ENCODE results near the gene AFF2. TPM values are rescaled to one million over a fixed set of nuclear protein-coding genes. Genes with fewer than 3 reads are reported as not detected.

Gene AFF2
- total RNA-seq, 1 donor from 2014 or later: 0.89 TPM

GRCh38 chrX:148517176-148517575, 16.8 kb downstream of the AFF2 start:
- Mint-ChIP-seq H3K9me3 (ENCODE audit: unreplicated experiment) (peaks cover 3% of the 10 kb centered on the region), H3K27ac (ENCODE audit: unreplicated experiment) (no peak overlapping the region)
- no peak for TF ChIP-seq CTCF (IDR thresholded peaks at IDR 0.05)

GRCh38 chrX:148522006-148522405, 21.6 kb downstream of the AFF2 start:
- no peak for TF ChIP-seq CTCF (IDR thresholded peaks at IDR 0.05)
- Mint-ChIP-seq H3K4me1 (ENCODE audit: unreplicated experiment) (no peaks in the 10 kb centered on the region), H3K27me3 (ENCODE audit: unreplicated experiment) (no peaks in the 10 kb centered on the region), H3K36me3 (ENCODE audit: unreplicated experiment) (no peaks in the 10 kb centered on the region), H3K9me3 (ENCODE audit: unreplicated experiment) (peaks cover 3% of the 10 kb centered on the region), H3K27ac (ENCODE audit: unreplicated experiment) (no peak overlapping the region), H3K4me3 (ENCODE audit: unreplicated experiment) (no peak overlapping the region)
- no peak for DNase-seq (ENCODE audit: extremely low spot score, unreplicated experiment)

More at GRCh38 chrX:148517176-148517575, 16.8 kb downstream of the AFF2 start:
- no peaks in the 10 kb centered on the region for H3K36me3 Mint-ChIP-seq (ENCODE audit: unreplicated experiment)
- no peak overlapping the region for H3K4me3 Mint-ChIP-seq (ENCODE audit: unreplicated experiment)
- no peaks in the 10 kb centered on the region for H3K27me3 Mint-ChIP-seq (ENCODE audit: unreplicated experiment)
- DNase-seq (ENCODE audit: extremely low spot score, unreplicated experiment): no peak
- H3K4me1 Mint-ChIP-seq (ENCODE audit: unreplicated experiment): no peaks in the 10 kb centered on the region

GRCh38 chrX:148523303-148524080, 23.1 kb downstream of the AFF2 start:
- Mint-ChIP-seq H3K4me3 (ENCODE audit: unreplicated experiment) (no peak overlapping the region), H3K36me3 (ENCODE audit: unreplicated experiment) (no peaks in the 10 kb centered on the region), H3K4me1 (ENCODE audit: unreplicated experiment) (no peaks in the 10 kb centered on the region), H3K27me3 (ENCODE audit: unreplicated experiment) (no peaks in the 10 kb centered on the region), H3K9me3 (ENCODE audit: unreplicated experiment) (peaks cover 3% of the 10 kb centered on the region), H3K27ac (ENCODE audit: unreplicated experiment) (no peak overlapping the region)
- no peak for TF ChIP-seq CTCF (IDR thresholded peaks at IDR 0.05)
- DNase-seq (ENCODE audit: extremely low spot score, unreplicated experiment): no peak

GRCh38 chrX:148530464-148531077, 30.2 kb downstream of the AFF2 start:
- Mint-ChIP-seq H3K9me3 (ENCODE audit: unreplicated experiment) (no peaks in the 10 kb centered on the region), H3K27ac (ENCODE audit: unreplicated experiment) (no peak overlapping the region), H3K4me1 (ENCODE audit: unreplicated experiment) (peaks cover 2% of the 10 kb centered on the region), H3K27me3 (ENCODE audit: unreplicated experiment) (no peaks in the 10 kb centered on the region), H3K36me3 (ENCODE audit: unreplicated experiment) (no peaks in the 10 kb centered on the region), H3K4me3 (ENCODE audit: unreplicated experiment) (no peak overlapping the region)
- peak; percentile 58 for TF ChIP-seq CTCF (IDR thresholded peaks at IDR 0.05)
- no peak for DNase-seq (ENCODE audit: extremely low spot score, unreplicated experiment)

GRCh38 chrX:148534291-148534690, 33.9 kb downstream of the AFF2 start:
- no peak for TF ChIP-seq CTCF (IDR thresholded peaks at IDR 0.05)

More at GRCh38 chrX:148534291-148534690, 33.9 kb downstream of the AFF2 start:
- DNase-seq (ENCODE audit: extremely low spot score, unreplicated experiment): no peak
- H3K36me3 Mint-ChIP-seq (ENCODE audit: unreplicated experiment): no peaks in the 10 kb centered on the region
- H3K27me3 Mint-ChIP-seq (ENCODE audit: unreplicated experiment): no peaks in the 10 kb centered on the region
- no peaks in the 10 kb centered on the region for H3K9me3 Mint-ChIP-seq (ENCODE audit: unreplicated experiment)
- H3K4me3 Mint-ChIP-seq (ENCODE audit: unreplicated experiment): no peak overlapping the region
- no peak overlapping the region for H3K27ac Mint-ChIP-seq (ENCODE audit: unreplicated experiment)
- peaks cover 6% of the 10 kb centered on the region for H3K4me1 Mint-ChIP-seq (ENCODE audit: unreplicated experiment)

All from osteocyte (in vitro differentiated cells).